ENCODE measurements around the gene SCNM1. TPM values are rescaled to one million over a fixed set of nuclear protein-coding genes. Genes with fewer than 3 reads are reported as not detected.
A peak's percentile ranks its signal among the peaks of the same experiment; 100 is the strongest.

Gene SCNM1
- total and polyA plus RNA-seq, 4 donors = 30.0 to 73.8 (median 41.0) TPM

DNA sequence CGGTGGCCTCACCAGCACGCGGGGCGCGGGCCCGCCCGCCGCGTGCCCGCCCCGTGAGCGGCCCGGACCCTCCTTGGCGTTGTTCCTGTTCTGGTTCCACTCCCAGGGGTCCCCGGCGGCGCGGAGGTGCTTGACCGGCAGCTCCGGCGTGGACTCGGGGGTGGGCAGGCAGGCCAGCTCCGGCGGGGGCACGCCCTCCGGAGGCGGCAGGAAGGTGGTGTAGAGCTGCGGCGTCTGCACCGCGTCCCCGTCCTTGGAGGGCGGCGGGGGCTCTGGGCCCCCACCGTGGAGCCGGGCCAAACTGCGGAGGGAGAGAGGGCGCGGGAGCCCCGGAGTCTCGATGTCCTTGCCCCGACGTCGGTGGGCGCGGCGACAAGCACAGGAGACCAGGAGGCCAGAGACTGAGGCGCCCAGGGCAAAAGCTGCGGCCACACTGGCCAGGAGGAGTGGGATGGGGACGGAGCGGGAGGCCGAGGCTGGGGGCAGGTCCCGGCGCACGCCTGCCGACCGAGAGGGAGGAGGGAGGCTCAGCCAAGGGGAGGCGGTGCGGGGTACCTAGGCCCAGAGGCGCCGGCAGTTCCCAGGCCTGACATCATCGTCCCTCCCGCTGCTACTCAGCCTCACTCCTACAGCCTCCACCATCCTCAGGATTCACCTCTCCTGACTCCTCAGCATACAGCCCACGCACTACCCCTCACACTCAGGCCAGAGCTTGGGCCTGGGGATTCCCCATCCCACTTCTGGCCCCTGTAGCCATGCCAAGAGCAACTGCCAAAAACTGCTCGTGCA is 32.7 kb upstream of the SCNM1 start:
- peak in 2 of 3 donors; percentile 29 to 33 for DNase-seq
- H3K27ac ChIP-seq (ENCODE audit: low read depth in 1 of 2, low read length in 1 of 2) = no peak overlapping the region
- TF ChIP-seq, protein P1, sequence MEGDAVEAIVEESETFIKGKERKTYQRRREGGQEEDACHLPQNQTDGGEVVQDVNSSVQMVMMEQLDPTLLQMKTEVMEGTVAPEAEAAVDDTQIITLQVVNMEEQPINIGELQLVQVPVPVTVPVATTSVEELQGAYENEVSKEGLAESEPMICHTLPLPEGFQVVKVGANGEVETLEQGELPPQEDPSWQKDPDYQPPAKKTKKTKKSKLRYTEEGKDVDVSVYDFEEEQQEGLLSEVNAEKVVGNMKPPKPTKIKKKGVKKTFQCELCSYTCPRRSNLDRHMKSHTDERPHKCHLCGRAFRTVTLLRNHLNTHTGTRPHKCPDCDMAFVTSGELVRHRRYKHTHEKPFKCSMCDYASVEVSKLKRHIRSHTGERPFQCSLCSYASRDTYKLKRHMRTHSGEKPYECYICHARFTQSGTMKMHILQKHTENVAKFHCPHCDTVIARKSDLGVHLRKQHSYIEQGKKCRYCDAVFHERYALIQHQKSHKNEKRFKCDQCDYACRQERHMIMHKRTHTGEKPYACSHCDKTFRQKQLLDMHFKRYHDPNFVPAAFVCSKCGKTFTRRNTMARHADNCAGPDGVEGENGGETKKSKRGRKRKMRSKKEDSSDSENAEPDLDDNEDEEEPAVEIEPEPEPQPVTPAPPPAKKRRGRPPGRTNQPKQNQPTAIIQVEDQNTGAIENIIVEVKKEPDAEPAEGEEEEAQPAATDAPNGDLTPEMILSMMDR (IDR thresholded peaks at IDR 0.05; ENCODE audit: control extremely low read depth, extremely low read depth) = no peak
- peaks cover 0 to 21% (median 0%) of the 10 kb centered on the region in 5 donors for H3K4me1 ChIP-seq (ENCODE audit: control insufficient read depth in 5 of 5, insufficient read depth in 5 of 5, low read length in 5 of 5)
- WGBS, 2 donors = 81 to 86% methylated on average over 61 to 65 of the region's 65 CpGs
- no peaks in the 10 kb centered on the region for H3K9me3 ChIP-seq (ENCODE audit: control insufficient read depth in 4 of 4, insufficient read depth in 3 of 4, low read length in 3 of 4)
- H3K27me3 ChIP-seq (ENCODE audit: control insufficient read depth in 3 of 3, insufficient read depth in 3 of 3, low read length in 2 of 3) = no peaks in the 10 kb centered on the region
- peaks cover 0 to 33% (median 7%) of the 10 kb centered on the region in 4 donors for H3K36me3 ChIP-seq (ENCODE audit: control insufficient read depth in 4 of 4, insufficient read depth in 4 of 4, low read length in 4 of 4)
- no peak overlapping the region for H3K9ac ChIP-seq (ENCODE audit: insufficient read depth in 1 of 2, low read length in 2 of 2)
- no peak for ATAC-seq (ENCODE audit: insufficient read depth, low FRiP score)
- H3K4me3 ChIP-seq = no peak overlapping the region

GRCh38 chr1:151134396-151134795 is 31.5 kb upstream of the SCNM1 start:
- Histone ChIP-seq H3K9ac (ENCODE audit: insufficient read depth in 1 of 2, low read length in 2 of 2) (no peak overlapping the region), H3K27me3 (ENCODE audit: control insufficient read depth in 3 of 3, insufficient read depth in 3 of 3, low read length in 2 of 3) (no peaks in the 10 kb centered on the region), H3K4me3 (no peak overlapping the region), H3K36me3 (ENCODE audit: control insufficient read depth in 4 of 4, insufficient read depth in 4 of 4, low read length in 4 of 4) (peaks cover 0 to 36% (median 8%) of the 10 kb centered on the region in 4 donors), H3K27ac (ENCODE audit: low read depth in 1 of 2, low read length in 1 of 2) (no peak overlapping the region), H3K9me3 (ENCODE audit: control insufficient read depth in 4 of 4, insufficient read depth in 3 of 4, low read length in 3 of 4) (no peaks in the 10 kb centered on the region), H3K4me1 (ENCODE audit: control insufficient read depth in 5 of 5, insufficient read depth in 5 of 5, low read length in 5 of 5) (peaks cover 0 to 21% (median 0%) of the 10 kb centered on the region in 5 donors)
- TF ChIP-seq, protein P1 (IDR thresholded peaks at IDR 0.05; ENCODE audit: control extremely low read depth, extremely low read depth) = no peak
- 87 to 97% methylated on average over 3 of the region's 3 CpGs for WGBS, 2 donors
- ATAC-seq (ENCODE audit: insufficient read depth, low FRiP score) (no peak), DNase-seq (no peak)

DNA sequence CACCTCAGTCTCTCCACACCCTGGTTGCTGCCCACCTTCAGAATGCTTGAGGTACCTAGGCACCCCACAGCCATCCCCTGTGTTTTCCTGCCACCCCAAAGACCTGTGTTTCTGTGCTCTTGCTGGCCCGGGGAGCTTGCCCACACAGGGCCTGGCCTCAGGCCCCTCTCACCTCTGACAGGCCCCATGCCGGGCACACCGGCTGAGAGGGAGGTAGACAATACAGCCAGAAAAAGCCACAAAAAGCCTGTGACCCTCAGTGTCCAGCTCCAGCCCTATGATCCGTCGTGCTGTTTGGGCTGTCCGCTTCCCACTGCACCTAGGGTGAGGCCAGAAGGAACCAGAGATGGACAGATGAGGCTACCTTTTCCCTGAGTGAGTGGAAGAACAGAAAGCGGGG is 31.0 kb upstream of the SCNM1 start:
- Histone ChIP-seq H3K9ac (ENCODE audit: insufficient read depth in 1 of 2, low read length in 2 of 2) (no peak overlapping the region), H3K27ac (ENCODE audit: low read depth in 1 of 2, low read length in 1 of 2) (no peak overlapping the region), H3K4me3 (no peak overlapping the region), H3K4me1 (ENCODE audit: control insufficient read depth in 5 of 5, insufficient read depth in 5 of 5, low read length in 5 of 5) (peaks cover 0 to 21% (median 0%) of the 10 kb centered on the region in 5 donors), H3K36me3 (ENCODE audit: control insufficient read depth in 4 of 4, insufficient read depth in 4 of 4, low read length in 4 of 4) (peaks cover 0 to 36% (median 9%) of the 10 kb centered on the region in 4 donors), H3K27me3 (ENCODE audit: control insufficient read depth in 3 of 3, insufficient read depth in 3 of 3, low read length in 2 of 3) (no peaks in the 10 kb centered on the region), H3K9me3 (ENCODE audit: control insufficient read depth in 4 of 4, insufficient read depth in 3 of 4, low read length in 3 of 4) (no peaks in the 10 kb centered on the region)
- DNase-seq (no peak), ATAC-seq (ENCODE audit: insufficient read depth, low FRiP score) (no peak)
- TF ChIP-seq, protein P1 (IDR thresholded peaks at IDR 0.05; ENCODE audit: control extremely low read depth, extremely low read depth) = no peak
- WGBS, 2 donors = 95 to 97% methylated on average over 6 to 7 of the region's 7 CpGs
